ENCODE measurements around the gene ADGRD1.

DNA sequence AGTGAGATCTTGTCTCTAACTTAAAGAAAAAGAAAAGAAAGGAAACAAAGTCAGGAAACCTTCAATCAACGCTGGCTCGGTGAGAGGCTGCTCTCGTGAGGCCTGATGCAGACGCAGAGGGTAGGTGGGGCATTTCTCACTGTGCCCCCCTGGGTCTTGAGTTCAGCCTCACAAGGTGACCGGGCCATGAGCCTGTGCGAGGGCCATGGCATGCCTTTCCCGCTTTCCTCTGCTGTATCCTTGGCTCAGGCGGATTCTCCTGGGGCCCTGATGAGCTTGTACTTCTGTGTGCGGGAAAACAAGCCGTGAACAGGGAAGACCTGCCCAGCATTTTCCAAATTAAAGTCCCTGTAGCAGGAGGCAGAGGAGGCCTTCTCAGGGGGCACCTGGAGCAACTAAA lies 20.2 kb downstream of the ADGRD1 start:
- TF ChIP-seq, protein P1, sequence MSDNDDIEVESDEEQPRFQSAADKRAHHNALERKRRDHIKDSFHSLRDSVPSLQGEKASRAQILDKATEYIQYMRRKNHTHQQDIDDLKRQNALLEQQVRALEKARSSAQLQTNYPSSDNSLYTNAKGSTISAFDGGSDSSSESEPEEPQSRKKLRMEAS (IDR thresholded peaks at IDR 0.05; ENCODE audit: low read depth, low read length), result no peak
- TF ChIP-seq, protein P2, sequence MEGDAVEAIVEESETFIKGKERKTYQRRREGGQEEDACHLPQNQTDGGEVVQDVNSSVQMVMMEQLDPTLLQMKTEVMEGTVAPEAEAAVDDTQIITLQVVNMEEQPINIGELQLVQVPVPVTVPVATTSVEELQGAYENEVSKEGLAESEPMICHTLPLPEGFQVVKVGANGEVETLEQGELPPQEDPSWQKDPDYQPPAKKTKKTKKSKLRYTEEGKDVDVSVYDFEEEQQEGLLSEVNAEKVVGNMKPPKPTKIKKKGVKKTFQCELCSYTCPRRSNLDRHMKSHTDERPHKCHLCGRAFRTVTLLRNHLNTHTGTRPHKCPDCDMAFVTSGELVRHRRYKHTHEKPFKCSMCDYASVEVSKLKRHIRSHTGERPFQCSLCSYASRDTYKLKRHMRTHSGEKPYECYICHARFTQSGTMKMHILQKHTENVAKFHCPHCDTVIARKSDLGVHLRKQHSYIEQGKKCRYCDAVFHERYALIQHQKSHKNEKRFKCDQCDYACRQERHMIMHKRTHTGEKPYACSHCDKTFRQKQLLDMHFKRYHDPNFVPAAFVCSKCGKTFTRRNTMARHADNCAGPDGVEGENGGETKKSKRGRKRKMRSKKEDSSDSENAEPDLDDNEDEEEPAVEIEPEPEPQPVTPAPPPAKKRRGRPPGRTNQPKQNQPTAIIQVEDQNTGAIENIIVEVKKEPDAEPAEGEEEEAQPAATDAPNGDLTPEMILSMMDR (IDR thresholded peaks at IDR 0.05; ENCODE audit: low read depth, low read length), result no peak
- no peak for TF ChIP-seq POLR2A (IDR thresholded peaks at IDR 0.05; ENCODE audit: extremely low read depth, insufficient read length)

All from NB4 (cell line).